Fibroblast of pulmonary artery (primary cell): Measurements from ENCODE around the gene SORCS2.

Source experiments
- DNase-seq: peaks from one replicate; pipeline ENCODE4 v3.0.0-alpha.2; 2010; ENCODE audit warnings: low read depth
- H3K4me3 ChIP-seq: replicated peaks from 2 replicates; pipeline ENCODE4 v1.5.1; 2011; ENCODE audit warnings: low read depth, mild to moderate bottlenecking, control low read depth, low read length, moderate library complexity
- TF ChIP-seq, protein P1 (sequence below): IDR thresholded peaks from 2 replicates; pipeline ENCODE4 v1.5.1; 2011; ENCODE audit warnings: mild to moderate bottlenecking, control low read depth, low read length, inconsistent platforms; ENCODE audit errors: missing control alignments

The SORCS2 gene

GRCh38 chr4:7389719-7390118 is 197.4 kb downstream of the SORCS2 start:
- TF ChIP-seq, protein P1, sequence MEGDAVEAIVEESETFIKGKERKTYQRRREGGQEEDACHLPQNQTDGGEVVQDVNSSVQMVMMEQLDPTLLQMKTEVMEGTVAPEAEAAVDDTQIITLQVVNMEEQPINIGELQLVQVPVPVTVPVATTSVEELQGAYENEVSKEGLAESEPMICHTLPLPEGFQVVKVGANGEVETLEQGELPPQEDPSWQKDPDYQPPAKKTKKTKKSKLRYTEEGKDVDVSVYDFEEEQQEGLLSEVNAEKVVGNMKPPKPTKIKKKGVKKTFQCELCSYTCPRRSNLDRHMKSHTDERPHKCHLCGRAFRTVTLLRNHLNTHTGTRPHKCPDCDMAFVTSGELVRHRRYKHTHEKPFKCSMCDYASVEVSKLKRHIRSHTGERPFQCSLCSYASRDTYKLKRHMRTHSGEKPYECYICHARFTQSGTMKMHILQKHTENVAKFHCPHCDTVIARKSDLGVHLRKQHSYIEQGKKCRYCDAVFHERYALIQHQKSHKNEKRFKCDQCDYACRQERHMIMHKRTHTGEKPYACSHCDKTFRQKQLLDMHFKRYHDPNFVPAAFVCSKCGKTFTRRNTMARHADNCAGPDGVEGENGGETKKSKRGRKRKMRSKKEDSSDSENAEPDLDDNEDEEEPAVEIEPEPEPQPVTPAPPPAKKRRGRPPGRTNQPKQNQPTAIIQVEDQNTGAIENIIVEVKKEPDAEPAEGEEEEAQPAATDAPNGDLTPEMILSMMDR = no peak
- DNase-seq = no peak
- no peak overlapping the region for H3K4me3 ChIP-seq

- no peak for DNase-seq
- TF ChIP-seq, protein P1 = no peak
- H3K4me3 ChIP-seq = no peak overlapping the region
These were observed 198.0 kb downstream of the SORCS2 start for GRCh38 chr4:7390336-7390735.

- H3K4me3 ChIP-seq = no peak overlapping the region
- no peak for DNase-seq
- TF ChIP-seq, protein P1 = no peak
These were observed 198.7 kb downstream of the SORCS2 start for GRCh38 chr4:7390906-7391636.

GRCh38 chr4:7391637-7392437 is 199.5 kb downstream of the SORCS2 start:
- no peak overlapping the region for H3K4me3 ChIP-seq
- DNase-seq = no peak
- TF ChIP-seq, protein P1 = no peak

GRCh38 chr4:7392438-7393421 is 200.4 kb downstream of the SORCS2 start:
- no peak overlapping the region for H3K4me3 ChIP-seq
- TF ChIP-seq, protein P1 = no peak
- peak; percentile 7 for DNase-seq
